DOHH2 (cell line): ENCODE measurements around the gene WNT2B.
A peak's percentile ranks its signal among the peaks of the same experiment; 100 is the strongest.
"Not testable (repeated sequence)": the region's sequence is repeated elsewhere in the genome, so short reads cannot be mapped to it uniquely, and the experiment has no call there.

Experiments used
- H3F3A ChIP-seq: fragments of 200-600 bp; sonication (generic), shearing (Covaris generic); 2 replicates; pipeline ENCODE4 v1.6.0; 2016; ENCODE audit warnings: antibody characterized with exemption, mild to moderate bottlenecking; ENCODE audit not compliant: control insufficient read depth, insufficient read depth
- H3K27ac ChIP-seq: fragments of 200-600 bp; sonication (generic); 2 replicates; pipeline ENCODE4 v1.5.1; 2014; ENCODE audit warnings: low read depth, mild to moderate bottlenecking, low read length, moderate library complexity
- H3K27me3 ChIP-seq: fragments of 200-600 bp; sonication (generic); 2 replicates; pipeline ENCODE4 v1.6.1; 2014; ENCODE audit warnings: mild to moderate bottlenecking, low read length, mixed read lengths; ENCODE audit not compliant: control insufficient read depth
- H3K36me3 ChIP-seq: fragments of 200-600 bp; sonication (generic); 2 replicates; pipeline ENCODE4 v1.6.1; 2014; ENCODE audit warnings: mild to moderate bottlenecking, low read length, moderate library complexity, mixed read lengths; ENCODE audit not compliant: control insufficient read depth
- H3K4me1 ChIP-seq: fragments of 200-600 bp; sonication (generic); 2 replicates; pipeline ENCODE4 v1.6.1; 2014; ENCODE audit warnings: mild to moderate bottlenecking, low read length, mixed read lengths; ENCODE audit not compliant: control insufficient read depth
- H3K4me2 ChIP-seq: fragments of 200-600 bp; sonication (generic); 2 replicates; pipeline ENCODE4 v1.6.0; 2014; ENCODE audit warnings: mild to moderate bottlenecking, low read length, moderate library complexity
- H3K4me3 ChIP-seq: fragments of 200-600 bp; sonication (generic); 2 replicates; pipeline ENCODE4 v1.5.1; 2014; ENCODE audit warnings: mild to moderate bottlenecking, low read length, mixed read lengths
- H3K79me2 ChIP-seq: fragments of 200-600 bp; sonication (generic); 2 replicates; pipeline ENCODE4 v1.6.1; 2014; ENCODE audit warnings: mild to moderate bottlenecking, low read length, mixed read lengths; ENCODE audit not compliant: control insufficient read depth
- H3K9me2 ChIP-seq: fragments of 200-600 bp; sonication (generic); replicated peaks from 2 replicates; pipeline ENCODE4 v1.6.1; 2014; ENCODE audit warnings: mild to moderate bottlenecking, low read length, mixed read lengths; ENCODE audit not compliant: control insufficient read depth
- H3K9me3 ChIP-seq: fragments of 200-600 bp; sonication (generic); 2 replicates; pipeline ENCODE4 v1.6.1; 2014; ENCODE audit warnings: antibody characterized with exemption, low read length, mixed read lengths; ENCODE audit not compliant: control insufficient read depth, insufficient read depth
- H4K20me1 ChIP-seq: fragments of 200-600 bp; sonication (generic); 2 replicates; pipeline ENCODE4 v1.6.0; 2014; ENCODE audit warnings: low read depth, mild to moderate bottlenecking, antibody characterized with exemption, low read length, moderate library complexity; ENCODE audit not compliant: control insufficient read depth, insufficient read depth
- EZH2phosphoT487 ChIP-seq: fragments of 200-600 bp; sonication (generic); IDR thresholded peaks from 2 replicates; pipeline ENCODE4 v1.6.1; 2017; ENCODE audit warnings: borderline replicate concordance, mild to moderate bottlenecking, antibody characterized with exemption, low read length, moderate library complexity, mixed read lengths
- TF ChIP-seq, protein P1 (sequence below): fragments of 200-600 bp; sonication (generic); IDR thresholded peaks from one replicate; pipeline ENCODE4 v1.5.1; 2014; ENCODE audit warnings: antibody characterized with exemption, mild to moderate bottlenecking, low read depth, low read length; ENCODE audit not compliant: poor library complexity, severe bottlenecking

Gene WNT2B

DNA sequence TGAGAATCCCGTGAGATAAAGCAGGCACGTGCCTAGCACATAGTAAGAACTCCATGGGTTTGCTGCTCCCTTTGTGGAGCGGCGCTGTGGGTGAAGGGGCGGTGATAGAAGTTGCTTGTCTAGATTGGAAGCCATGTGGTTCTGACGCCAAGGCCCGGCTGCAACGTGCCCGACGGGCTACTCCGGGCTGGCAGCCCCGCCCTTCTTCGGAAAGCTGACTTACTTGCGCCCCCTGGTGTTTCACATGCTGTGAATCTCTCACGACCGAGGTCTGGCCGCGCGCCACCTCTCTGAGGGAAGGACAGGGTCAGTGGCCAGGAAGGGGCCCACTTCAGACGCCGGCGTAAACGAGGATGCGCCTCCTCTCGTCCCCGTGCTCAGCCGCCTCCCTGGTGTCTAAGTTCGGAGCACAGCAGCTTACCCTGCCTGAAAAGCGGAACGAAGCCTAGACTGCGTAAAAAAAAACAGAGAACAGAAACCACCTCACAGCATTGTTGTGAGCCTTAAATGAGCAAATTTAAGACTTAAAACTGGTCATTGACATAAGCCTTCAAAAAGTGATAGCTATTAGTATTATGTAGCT lies 42.6 kb upstream of the WNT2B start:
- TF ChIP-seq, protein P1, sequence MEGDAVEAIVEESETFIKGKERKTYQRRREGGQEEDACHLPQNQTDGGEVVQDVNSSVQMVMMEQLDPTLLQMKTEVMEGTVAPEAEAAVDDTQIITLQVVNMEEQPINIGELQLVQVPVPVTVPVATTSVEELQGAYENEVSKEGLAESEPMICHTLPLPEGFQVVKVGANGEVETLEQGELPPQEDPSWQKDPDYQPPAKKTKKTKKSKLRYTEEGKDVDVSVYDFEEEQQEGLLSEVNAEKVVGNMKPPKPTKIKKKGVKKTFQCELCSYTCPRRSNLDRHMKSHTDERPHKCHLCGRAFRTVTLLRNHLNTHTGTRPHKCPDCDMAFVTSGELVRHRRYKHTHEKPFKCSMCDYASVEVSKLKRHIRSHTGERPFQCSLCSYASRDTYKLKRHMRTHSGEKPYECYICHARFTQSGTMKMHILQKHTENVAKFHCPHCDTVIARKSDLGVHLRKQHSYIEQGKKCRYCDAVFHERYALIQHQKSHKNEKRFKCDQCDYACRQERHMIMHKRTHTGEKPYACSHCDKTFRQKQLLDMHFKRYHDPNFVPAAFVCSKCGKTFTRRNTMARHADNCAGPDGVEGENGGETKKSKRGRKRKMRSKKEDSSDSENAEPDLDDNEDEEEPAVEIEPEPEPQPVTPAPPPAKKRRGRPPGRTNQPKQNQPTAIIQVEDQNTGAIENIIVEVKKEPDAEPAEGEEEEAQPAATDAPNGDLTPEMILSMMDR: peak; percentile 91
- no peak for TF ChIP-seq EZH2phosphoT487
- Histone ChIP-seq H3K79me2 (no peaks in the 10 kb centered on the region), H3K27me3 (peaks cover 5% of the 10 kb centered on the region; the same call in 1 of the 2 replicates), H3K36me3 (no peaks in the 10 kb centered on the region), H3K9me2 (no peaks in the 10 kb centered on the region), H3K4me3 (peak overlapping the region; percentile 60), H3F3A (peaks cover 6% of the 10 kb centered on the region; the same call in 1 of the 2 replicates), H3K4me2 (peak overlapping the region; percentile 80), H3K27ac (peak overlapping the region; percentile 50), H3K9me3 (no peaks in the 10 kb centered on the region), H3K4me1 (peaks cover 52% of the 10 kb centered on the region), H4K20me1 (no peaks in the 10 kb centered on the region)

DNA sequence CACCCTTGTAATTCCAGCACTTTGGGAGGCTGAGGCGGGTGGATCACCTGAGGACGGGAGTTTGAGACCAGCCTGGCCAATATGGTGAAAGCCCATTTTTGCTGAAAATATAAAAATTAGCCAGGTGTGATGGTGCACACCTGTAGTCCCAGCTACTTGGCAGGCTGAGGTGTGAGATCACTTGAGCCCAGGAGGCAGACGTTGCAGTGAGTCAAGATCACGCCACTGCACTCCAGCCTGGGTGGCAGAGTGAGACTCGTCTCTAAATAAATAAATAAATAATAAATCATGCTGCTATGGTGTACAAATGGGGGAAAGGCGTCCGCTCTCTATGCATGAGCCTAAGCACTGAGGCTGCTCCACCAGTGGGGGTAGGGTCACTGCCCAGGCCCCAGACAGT lies 38.4 kb upstream of the WNT2B start:
- H3K79me2 ChIP-seq, H3K4me3 ChIP-seq, H4K20me1 ChIP-seq, H3K9me3 ChIP-seq, H3K4me2 ChIP-seq, H3K9me2 ChIP-seq, H3K27ac ChIP-seq, H3K36me3 ChIP-seq, H3F3A ChIP-seq: not testable (repeated sequence)
- Histone ChIP-seq H3K4me1 (peaks cover 21% of the 10 kb centered on the region), H3K27me3 (peaks cover 13% of the 10 kb centered on the region)

GRCh38 chr1:112470966-112471365 lies 37.8 kb upstream of the WNT2B start:
- H3K79me2 ChIP-seq: no peaks in the 10 kb centered on the region
- peaks cover 14% of the 10 kb centered on the region for H3K4me1 ChIP-seq
- H3K27ac ChIP-seq: no peak overlapping the region
- H3K9me2 ChIP-seq: no peaks in the 10 kb centered on the region
- no peaks in the 10 kb centered on the region for H3K36me3 ChIP-seq
- peaks cover 13% of the 10 kb centered on the region for H3K27me3 ChIP-seq
- no peak for TF ChIP-seq EZH2phosphoT487
- TF ChIP-seq, protein P1: no peak
- no peak overlapping the region for H3K4me2 ChIP-seq
- H3F3A ChIP-seq: peaks cover 6% of the 10 kb centered on the region; the same call in 1 of the 2 replicates
- H3K9me3 ChIP-seq: no peaks in the 10 kb centered on the region
- no peaks in the 10 kb centered on the region for H4K20me1 ChIP-seq
- no peak overlapping the region for H3K4me3 ChIP-seq

- TF ChIP-seq EZH2phosphoT487: no peak
- TF ChIP-seq, protein P1: no peak
Observed at GRCh38 chr1:112472142-112472541, 36.6 kb upstream of the WNT2B start.

More at GRCh38 chr1:112472142-112472541, 36.6 kb upstream of the WNT2B start:
- Histone ChIP-seq H3F3A (no peaks in the 10 kb centered on the region), H3K27me3 (peaks cover 13% of the 10 kb centered on the region), H4K20me1 (no peaks in the 10 kb centered on the region), H3K9me2 (no peaks in the 10 kb centered on the region), H3K4me1 (peaks cover 2% of the 10 kb centered on the region), H3K4me2 (no peak overlapping the region), H3K4me3 (no peak overlapping the region), H3K27ac (no peak overlapping the region), H3K36me3 (no peaks in the 10 kb centered on the region), H3K9me3 (peaks cover 6% of the 10 kb centered on the region), H3K79me2 (no peaks in the 10 kb centered on the region)
